HG03175 (cell line): ENCODE measurements around the gene CCDC33.

ENCODE experiments used
- ATAC-seq: cut with Tn5 transposase; IDR thresholded peaks from one replicate; pipeline ENCODE4 v1.9.1; 2021; ENCODE audit warnings: mild to moderate bottlenecking, moderate library complexity; ENCODE audit not compliant: unreplicated experiment

The CCDC33 gene

GRCh38 chr15:74258456-74259291 is 22.5 kb downstream of the CCDC33 start:
- ATAC-seq = no peak

GRCh38 chr15:74259292-74259648 is 23.1 kb downstream of the CCDC33 start:
- ATAC-seq = no peak

- no peak for ATAC-seq
Measured at GRCh38 chr15:74259821-74260607, 23.9 kb downstream of the CCDC33 start.

- ATAC-seq = no peak
Measured at GRCh38 chr15:74261041-74261440, 24.9 kb downstream of the CCDC33 start.

GRCh38 chr15:74261685-74262084 is 25.6 kb downstream of the CCDC33 start:
- no peak for ATAC-seq

GRCh38 chr15:74262151-74262550 is 26.0 kb downstream of the CCDC33 start:
- ATAC-seq = no peak

- no peak for ATAC-seq
Measured at GRCh38 chr15:74262625-74263024, 26.5 kb downstream of the CCDC33 start.

- ATAC-seq = no peak
Measured at GRCh38 chr15:74263466-74263865, 27.3 kb downstream of the CCDC33 start.

GRCh38 chr15:74264081-74264501 is 28.0 kb downstream of the CCDC33 start:
- ATAC-seq = no peak

- no peak for ATAC-seq
Measured at GRCh38 chr15:74265046-74265639, 29.0 kb downstream of the CCDC33 start.

GRCh38 chr15:74268020-74268419 is 31.9 kb downstream of the CCDC33 start:
- no peak for ATAC-seq

- ATAC-seq = no peak
Measured at GRCh38 chr15:74269362-74270035, 33.4 kb downstream of the CCDC33 start.

- ATAC-seq = no peak
Measured at GRCh38 chr15:74270155-74270554, 34.0 kb downstream of the CCDC33 start.

- no peak for ATAC-seq
Measured at GRCh38 chr15:74270854-74271520, 34.9 kb downstream of the CCDC33 start.

- ATAC-seq = no peak
Measured at GRCh38 chr15:74272812-74273211, 36.7 kb downstream of the CCDC33 start.

- ATAC-seq = no peak
Measured at GRCh38 chr15:74274470-74275038, 38.4 kb downstream of the CCDC33 start.

GRCh38 chr15:74275957-74276356 is 39.8 kb downstream of the CCDC33 start:
- no peak for ATAC-seq

- no peak for ATAC-seq
Measured at GRCh38 chr15:74276560-74276959, 40.4 kb downstream of the CCDC33 start.

- no peak for ATAC-seq
Measured at GRCh38 chr15:74277242-74277810, 41.2 kb downstream of the CCDC33 start.

GRCh38 chr15:74278207-74278606 is 42.1 kb downstream of the CCDC33 start:
- no peak for ATAC-seq
